Suprapubic skin (tissue), 4 donors: Measurements from ENCODE around the gene RNF5. TPM values are rescaled to one million over a fixed set of nuclear protein-coding genes. Genes with fewer than 3 reads are reported as not detected.

ENCODE experiments used
- DNase-seq, 2 donors: peaks; one replicate each; pipeline ENCODE4 v3.0.0-alpha.2; 2019; ENCODE audit warnings: low spot score in 2 of 2
- H3K27ac ChIP-seq: fragments of 200-600 bp; sonication (generic); one replicate; pipeline ENCODE4 v1.5.1; 2019
- H3K27me3 ChIP-seq: fragments of 200-600 bp; sonication (generic); one replicate; pipeline ENCODE4 v1.5.1; 2019
- H3K36me3 ChIP-seq: fragments of 200-600 bp; sonication (generic); one replicate; pipeline ENCODE4 v1.5.1; 2019
- H3K4me1 ChIP-seq: fragments of 200-600 bp; sonication (generic); one replicate; pipeline ENCODE4 v1.5.1; 2019
- H3K4me3 ChIP-seq: fragments of 200-600 bp; sonication (generic); one replicate; pipeline ENCODE4 v1.5.1; 2019; ENCODE audit warnings: mild to moderate bottlenecking
- H3K9me3 ChIP-seq: fragments of 200-600 bp; sonication (generic); one replicate; pipeline ENCODE4 v1.5.1; 2019
- EP300 ChIP-seq: sonication (generic); formaldehyde crosslinking; IDR thresholded peaks from one replicate; pipeline ENCODE4 v1.6.1; 2017; ENCODE audit warnings: antibody characterized with exemption
- POLR2A ChIP-seq, 2 donors: fragments of 450-650 bp; IDR thresholded peaks; one replicate each; pipeline ENCODE4 v1.6.1; 2017; ENCODE audit warnings: antibody characterized with exemption in 2 of 2, mild to moderate bottlenecking in 2 of 2, moderate library complexity in 2 of 2
- POLR2AphosphoS5 ChIP-seq, 3 donors: sonication (generic); formaldehyde crosslinking; IDR thresholded peaks; one replicate each; pipeline ENCODE4 v1.6.1; 2017; ENCODE audit warnings: antibody characterized with exemption in 3 of 3
- WGBS: methylation state at CpG from one replicate; pipeline ENCODE4 v1.1.5; 2018; 5-methylcytosine and 5-hydroxymethylcytosine counted together
- total RNA-seq, 4 donors: library from RNA; depleted of rRNA; stranded (reverse); fragments of >200 nt; gene quantifications; one replicate each; pipeline ENCODE4 v1.1.0, GENCODE V29; 2016
- TF ChIP-seq, protein P1 (sequence below), 2 donors: fragments of 200-600 bp in 1 of 2; fragments of 450-650 bp in 1 of 2; sonication (generic) in 1 of 2; IDR thresholded peaks; one replicate each; pipeline ENCODE4 v1.5.1; 2016 to 2019; ENCODE audit warnings: antibody characterized with exemption in 2 of 2, mild to moderate bottlenecking in 1 of 2, moderate library complexity in 1 of 2

The RNF5 gene
- total RNA-seq, 4 donors from 2014 or later = 55.7 to 73.0 (median 63.4) TPM

DNA sequence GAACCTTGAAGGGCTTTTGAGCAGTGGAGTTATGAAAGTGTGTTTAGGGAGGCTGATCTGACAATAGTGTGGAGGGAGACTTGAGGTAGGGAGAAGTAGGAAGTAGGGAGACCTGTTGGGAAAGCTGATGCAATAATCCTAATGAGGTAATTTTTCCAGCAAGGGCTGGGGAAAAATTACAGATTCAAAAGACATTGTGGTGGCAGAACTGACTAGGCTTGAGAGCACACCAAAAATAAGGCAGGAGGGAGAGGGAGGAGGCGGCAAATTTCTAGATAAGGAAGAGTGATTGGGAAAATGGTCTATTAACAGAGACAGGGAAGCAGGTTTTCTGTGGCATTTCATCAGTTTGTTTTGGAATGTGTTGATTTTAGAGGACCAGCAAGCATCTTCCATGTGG, 31.9 kb upstream of the RNF5 start:
- no peaks in the 10 kb centered on the region for H3K9me3 ChIP-seq
- H3K27ac ChIP-seq = no peak overlapping the region
- H3K27me3 ChIP-seq = no peaks in the 10 kb centered on the region
- no peak for DNase-seq
- H3K4me1 ChIP-seq = peaks cover 11% of the 10 kb centered on the region
- TF ChIP-seq POLR2AphosphoS5 (IDR thresholded peaks at IDR 0.05) = no peak
- no peak for TF ChIP-seq EP300
- TF ChIP-seq, protein P1, sequence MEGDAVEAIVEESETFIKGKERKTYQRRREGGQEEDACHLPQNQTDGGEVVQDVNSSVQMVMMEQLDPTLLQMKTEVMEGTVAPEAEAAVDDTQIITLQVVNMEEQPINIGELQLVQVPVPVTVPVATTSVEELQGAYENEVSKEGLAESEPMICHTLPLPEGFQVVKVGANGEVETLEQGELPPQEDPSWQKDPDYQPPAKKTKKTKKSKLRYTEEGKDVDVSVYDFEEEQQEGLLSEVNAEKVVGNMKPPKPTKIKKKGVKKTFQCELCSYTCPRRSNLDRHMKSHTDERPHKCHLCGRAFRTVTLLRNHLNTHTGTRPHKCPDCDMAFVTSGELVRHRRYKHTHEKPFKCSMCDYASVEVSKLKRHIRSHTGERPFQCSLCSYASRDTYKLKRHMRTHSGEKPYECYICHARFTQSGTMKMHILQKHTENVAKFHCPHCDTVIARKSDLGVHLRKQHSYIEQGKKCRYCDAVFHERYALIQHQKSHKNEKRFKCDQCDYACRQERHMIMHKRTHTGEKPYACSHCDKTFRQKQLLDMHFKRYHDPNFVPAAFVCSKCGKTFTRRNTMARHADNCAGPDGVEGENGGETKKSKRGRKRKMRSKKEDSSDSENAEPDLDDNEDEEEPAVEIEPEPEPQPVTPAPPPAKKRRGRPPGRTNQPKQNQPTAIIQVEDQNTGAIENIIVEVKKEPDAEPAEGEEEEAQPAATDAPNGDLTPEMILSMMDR (IDR thresholded peaks at IDR 0.05) = no peak
- TF ChIP-seq POLR2A (IDR thresholded peaks at IDR 0.05) = no peak
- 81% methylated on average over 1 of the region's 1 CpG for WGBS
- H3K36me3 ChIP-seq = no peaks in the 10 kb centered on the region
- H3K4me3 ChIP-seq = no peak overlapping the region

DNA sequence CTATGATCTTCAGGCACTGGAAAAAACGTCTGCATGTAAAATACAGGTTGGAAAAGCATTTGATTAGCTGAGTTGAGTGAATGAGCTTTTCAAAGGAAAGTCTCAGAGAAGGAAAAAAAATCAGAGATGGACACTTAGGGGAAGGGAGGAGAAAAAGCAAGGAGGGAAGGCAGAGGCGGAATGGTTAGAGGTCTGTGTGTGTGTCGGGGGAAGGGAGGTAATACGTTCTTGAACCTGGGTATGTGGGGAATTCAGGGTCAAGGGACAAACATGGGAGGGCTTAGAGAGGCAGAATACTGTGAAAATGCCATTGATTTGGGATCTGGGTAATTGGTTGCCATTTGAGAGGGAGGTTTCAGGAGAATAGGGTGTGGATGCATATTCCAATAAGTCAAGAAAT, 31.5 kb upstream of the RNF5 start:
- Histone ChIP-seq H3K36me3 (no peaks in the 10 kb centered on the region), H3K9me3 (no peaks in the 10 kb centered on the region), H3K27me3 (no peaks in the 10 kb centered on the region), H3K27ac (no peak overlapping the region), H3K4me3 (no peak overlapping the region), H3K4me1 (peaks cover 14% of the 10 kb centered on the region)
- WGBS = 53% methylated on average over 4 of the region's 4 CpGs
- DNase-seq = no peak
- TF ChIP-seq POLR2AphosphoS5 (IDR thresholded peaks at IDR 0.05) (no peak), EP300 (no peak), POLR2A (IDR thresholded peaks at IDR 0.05) (no peak)
- TF ChIP-seq, protein P1 (IDR thresholded peaks at IDR 0.05) = no peak

DNA sequence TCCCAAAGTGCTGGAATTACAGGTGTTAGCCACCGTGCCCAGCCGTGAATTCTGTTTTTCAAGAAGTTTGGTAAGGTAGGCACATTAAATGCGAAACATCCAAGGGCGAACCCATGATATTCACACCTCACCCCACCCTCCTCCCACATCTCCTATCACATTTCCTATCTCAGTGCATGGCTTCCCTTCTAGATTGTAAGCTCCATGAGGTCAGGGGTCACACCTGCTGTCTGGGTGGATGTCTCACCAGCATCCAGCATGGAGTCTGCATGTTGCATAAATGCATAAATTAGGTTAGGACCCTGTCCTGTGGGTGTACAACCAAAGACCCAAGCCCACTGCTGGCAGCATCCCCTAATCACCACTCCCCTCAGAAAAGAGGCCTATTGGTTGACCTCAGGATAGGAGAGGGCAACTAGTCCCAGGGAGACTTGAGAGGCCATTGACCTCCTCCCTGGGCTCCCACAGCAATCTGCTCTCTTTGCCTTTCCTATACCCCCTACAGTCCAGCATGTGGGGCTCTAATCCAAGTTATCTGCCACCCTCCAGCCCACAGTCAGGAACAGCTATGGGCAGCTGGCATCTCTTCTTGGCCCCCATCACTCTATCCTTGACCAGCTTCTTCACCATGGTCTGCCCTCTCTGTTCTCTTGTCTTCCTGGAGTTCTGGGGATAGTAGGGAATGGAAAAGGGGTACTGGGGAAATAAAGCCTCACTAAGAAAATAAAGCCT, 30.6 kb upstream of the RNF5 start:
- no peak overlapping the region for H3K27ac ChIP-seq
- no peaks in the 10 kb centered on the region for H3K27me3 ChIP-seq
- peaks cover 23% of the 10 kb centered on the region for H3K4me1 ChIP-seq
- no peaks in the 10 kb centered on the region for H3K9me3 ChIP-seq
- DNase-seq = no peak
- peak overlapping the region; percentile 49 for H3K4me3 ChIP-seq
- TF ChIP-seq, protein P1 (IDR thresholded peaks at IDR 0.05) = no peak
- TF ChIP-seq EP300 = no peak
- no peak for TF ChIP-seq POLR2AphosphoS5 (IDR thresholded peaks at IDR 0.05)
- no peak for TF ChIP-seq POLR2A (IDR thresholded peaks at IDR 0.05)
- no peaks in the 10 kb centered on the region for H3K36me3 ChIP-seq
- WGBS = 81% methylated on average over 4 of the region's 4 CpGs

DNA sequence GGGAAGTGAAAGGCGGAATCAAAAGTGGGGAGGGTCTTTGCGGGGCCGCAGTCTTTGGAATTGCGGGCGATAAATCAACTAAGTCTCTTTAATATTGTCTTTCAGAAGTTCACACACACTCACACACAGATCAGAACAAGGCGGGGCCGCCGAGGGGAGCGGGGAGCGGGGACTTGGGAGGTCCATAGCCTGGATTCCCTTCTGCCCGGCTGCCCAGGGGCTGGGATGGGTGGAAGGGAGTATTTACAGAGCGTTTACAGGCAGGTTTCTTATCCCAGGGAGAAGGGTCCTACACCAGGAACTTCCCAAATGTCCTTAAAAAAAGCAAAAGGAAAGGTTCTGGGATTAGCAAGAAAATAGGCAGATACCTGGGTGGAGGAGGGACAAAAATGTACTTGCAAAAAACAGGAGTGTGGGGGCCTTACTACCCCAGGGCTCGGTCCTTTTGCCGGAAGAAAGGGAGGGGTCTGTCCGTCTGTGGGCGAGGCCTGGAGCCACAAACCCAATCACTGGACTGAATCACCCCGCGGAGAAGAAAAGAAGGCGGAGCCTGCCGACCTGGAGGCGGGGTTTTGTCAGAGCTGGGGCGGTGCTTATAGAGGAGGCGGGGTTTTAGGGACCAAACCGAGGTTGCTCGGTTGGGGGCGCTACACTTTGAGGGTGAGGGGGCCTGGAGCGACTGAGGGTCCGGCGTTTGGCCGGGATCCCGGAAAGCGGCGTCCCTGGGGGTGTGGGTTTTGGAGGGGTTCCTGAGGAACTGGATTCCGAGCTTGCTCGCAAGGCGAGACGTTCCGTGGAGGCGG, 29.7 kb upstream of the RNF5 start:
- TF ChIP-seq POLR2AphosphoS5 (IDR thresholded peaks at IDR 0.05) = no peak
- TF ChIP-seq, protein P1 (IDR thresholded peaks at IDR 0.05) = peak; percentile 3 to 23
- WGBS = 27% methylated on average over 39 of the region's 39 CpGs
- no peaks in the 10 kb centered on the region for H3K9me3 ChIP-seq
- H3K4me1 ChIP-seq = peaks cover 32% of the 10 kb centered on the region
- no peaks in the 10 kb centered on the region for H3K36me3 ChIP-seq
- peak; percentile 86 to 88 for DNase-seq
- H3K27ac ChIP-seq = no peak overlapping the region
- H3K4me3 ChIP-seq = peak overlapping the region; percentile 49
- no peaks in the 10 kb centered on the region for H3K27me3 ChIP-seq

DNA sequence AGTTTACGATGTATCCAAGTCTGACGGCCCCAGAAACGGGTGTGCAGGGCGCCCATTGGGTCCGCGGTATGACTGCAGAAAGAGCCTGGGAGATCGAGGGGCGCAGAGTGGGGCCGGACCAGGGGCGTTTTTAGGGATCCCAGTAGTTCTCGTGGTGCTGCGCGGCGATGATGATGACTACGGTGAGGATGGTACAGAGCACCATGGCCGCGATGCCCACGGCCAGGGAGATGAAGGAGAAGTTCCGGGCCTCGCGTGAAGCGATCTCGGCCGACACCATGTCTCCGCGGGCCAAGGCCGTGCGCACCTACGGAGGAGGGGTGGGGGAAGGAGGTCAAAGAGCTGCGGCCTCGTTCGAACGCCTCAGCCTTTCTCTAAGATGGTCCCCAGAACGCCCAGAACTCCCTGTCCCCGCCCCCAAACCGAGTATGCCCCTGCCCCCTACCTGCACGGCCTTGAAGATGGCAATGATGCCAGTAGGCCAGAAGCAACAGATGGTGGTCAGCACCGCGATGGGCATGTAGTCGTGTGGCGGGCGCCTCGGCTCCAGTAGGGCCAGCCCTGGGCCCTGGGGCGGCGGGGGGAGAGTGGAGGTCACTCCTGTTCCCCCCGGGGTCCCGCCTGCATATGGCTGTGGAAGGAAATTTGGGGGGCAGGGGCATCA, 29.0 kb upstream of the RNF5 start:
- no peak for DNase-seq
- H3K4me1 ChIP-seq = peaks cover 34% of the 10 kb centered on the region
- H3K27ac ChIP-seq = no peak overlapping the region
- H3K27me3 ChIP-seq = no peaks in the 10 kb centered on the region
- H3K36me3 ChIP-seq = no peaks in the 10 kb centered on the region
- WGBS = 52% methylated on average over 27 of the region's 47 CpGs
- peak overlapping the region; percentile 49 for H3K4me3 ChIP-seq
- H3K9me3 ChIP-seq = no peaks in the 10 kb centered on the region
- TF ChIP-seq POLR2A (IDR thresholded peaks at IDR 0.05) = no peak
- TF ChIP-seq, protein P1 (IDR thresholded peaks at IDR 0.05) = no peak
- TF ChIP-seq POLR2AphosphoS5 (IDR thresholded peaks at IDR 0.05) = no peak
- no peak for TF ChIP-seq EP300
